Stimulated activated CD4-positive, alpha-beta T cell treated with anti-CD3 and anti-CD28 coated beads, Interleukin-1b, Interleukin-23, amount 100 ng/mL, for 48 hours (primary cell): Measurements from ENCODE around the gene FGF3.

ENCODE experiments used
- DNase-seq: peaks from one replicate; pipeline ENCODE4 v3.0.0-alpha.2; 2020

FGF3 gene

GRCh38 chr11:69843529-69843921, 24.3 kb upstream of the FGF3 start:
- DNase-seq, result no peak

- DNase-seq, result no peak
These were observed 23.7 kb upstream of the FGF3 start for GRCh38 chr11:69842746-69843528.

- DNase-seq, result peak; percentile 19
These were observed 22.9 kb upstream of the FGF3 start for GRCh38 chr11:69841859-69842698.

- DNase-seq, result no peak
These were observed 22.1 kb upstream of the FGF3 start for GRCh38 chr11:69841170-69841858.

GRCh38 chr11:69840371-69841169, 21.4 kb upstream of the FGF3 start:
- no peak for DNase-seq

- no peak for DNase-seq
These were observed 20.3 kb upstream of the FGF3 start for GRCh38 chr11:69839516-69839915.

GRCh38 chr11:69837791-69838190, 18.6 kb upstream of the FGF3 start:
- no peak for DNase-seq

GRCh38 chr11:69836401-69836800, 17.2 kb upstream of the FGF3 start:
- no peak for DNase-seq

GRCh38 chr11:69834811-69835800, 15.9 kb upstream of the FGF3 start:
- DNase-seq, result no peak

- DNase-seq, result no peak
These were observed 15.0 kb upstream of the FGF3 start for GRCh38 chr11:69834251-69834650.

GRCh38 chr11:69832561-69833413, 13.6 kb upstream of the FGF3 start:
- no peak for DNase-seq

GRCh38 chr11:69831985-69832384, 12.8 kb upstream of the FGF3 start:
- DNase-seq, result no peak

GRCh38 chr11:69830086-69830485, 10.9 kb upstream of the FGF3 start:
- DNase-seq, result no peak

GRCh38 chr11:69828971-69829344, 9.7 kb upstream of the FGF3 start:
- DNase-seq, result no peak

GRCh38 chr11:69828276-69828970, 9.2 kb upstream of the FGF3 start:
- DNase-seq, result no peak

GRCh38 chr11:69826773-69827172, 7.6 kb upstream of the FGF3 start:
- DNase-seq, result no peak

- DNase-seq, result no peak
These were observed 6.7 kb upstream of the FGF3 start for GRCh38 chr11:69825941-69826340.

GRCh38 chr11:69825037-69825834, 6.0 kb upstream of the FGF3 start:
- DNase-seq, result no peak
